ENCODE measurements around the gene OSBP2. TPM values are rescaled to one million over a fixed set of nuclear protein-coding genes. Genes with fewer than 3 reads are reported as not detected.
A peak's percentile ranks its signal among the peaks of the same experiment; 100 is the strongest.

Gene OSBP2
- total RNA-seq, 1 donor from 2014 or later, result 3.1 TPM

GRCh38 chr22:30934053-30934452 is 239.4 kb downstream of the OSBP2 start:
- Histone ChIP-seq H3K27ac (no peak overlapping the region), H3K9me3 (no peaks in the 10 kb centered on the region), H3K4me3 (no peak overlapping the region), H3K36me3 (peaks cover 99% of the 10 kb centered on the region), H3K4me1 (no peaks in the 10 kb centered on the region), H3K27me3 (ENCODE audit: low read depth) (no peaks in the 10 kb centered on the region)
- ATAC-seq (no peak), DNase-seq (no peak)
- no peak for TF ChIP-seq CTCF (IDR thresholded peaks at IDR 0.05)
- intact Hi-C loops (cut with DNase I), result no loop called here

GRCh38 chr22:30940685-30941362 is 246.2 kb downstream of the OSBP2 start:
- no peak for DNase-seq
- Histone ChIP-seq H3K4me1 (no peaks in the 10 kb centered on the region), H3K27me3 (ENCODE audit: low read depth) (no peaks in the 10 kb centered on the region), H3K27ac (no peak overlapping the region), H3K9me3 (no peaks in the 10 kb centered on the region), H3K36me3 (peaks cover 100% of the 10 kb centered on the region), H3K4me3 (no peak overlapping the region)
- intact Hi-C loops (cut with DNase I), result loop anchor here (10.0 kb wide), 1 partner anchor 144 kb away; the partner anchor contains the start of gene SMTN
- TF ChIP-seq CTCF (IDR thresholded peaks at IDR 0.05), result no peak
- ATAC-seq, result no peak

GRCh38 chr22:30941363-30941740 is 246.7 kb downstream of the OSBP2 start:
- ATAC-seq, result peak in 1 of 2 donors; percentile 19

GRCh38 chr22:30943368-30943767 is 248.7 kb downstream of the OSBP2 start:
- no peak overlapping the region for H3K27ac ChIP-seq
- H3K9me3 ChIP-seq, result no peaks in the 10 kb centered on the region
- no peak for DNase-seq
- ATAC-seq, result no peak
- no peak overlapping the region for H3K4me3 ChIP-seq
- TF ChIP-seq CTCF (IDR thresholded peaks at IDR 0.05), result no peak
- H3K36me3 ChIP-seq, result peaks cover 96% of the 10 kb centered on the region
- intact Hi-C loops (cut with DNase I), result loop anchor here (10.0 kb wide), 1 partner anchor 141 kb away; the partner anchor contains the start of gene SMTN
- peaks cover 11% of the 10 kb centered on the region for H3K4me1 ChIP-seq
- H3K27me3 ChIP-seq (ENCODE audit: low read depth), result no peaks in the 10 kb centered on the region

More at GRCh38 chr22:30941363-30941740, 246.7 kb downstream of the OSBP2 start:
- no peak for DNase-seq
- no peak for TF ChIP-seq CTCF (IDR thresholded peaks at IDR 0.05)
- intact Hi-C loops (cut with DNase I), result loop anchor here (10.0 kb wide), 1 partner anchor 143 kb away; the partner anchor contains the start of gene SMTN
- peaks cover 100% of the 10 kb centered on the region for H3K36me3 ChIP-seq
- H3K4me1 ChIP-seq, result no peaks in the 10 kb centered on the region
- no peak overlapping the region for H3K4me3 ChIP-seq
- no peaks in the 10 kb centered on the region for H3K9me3 ChIP-seq
- H3K27me3 ChIP-seq (ENCODE audit: low read depth), result no peaks in the 10 kb centered on the region
- H3K27ac ChIP-seq, result no peak overlapping the region

- peaks cover 96% of the 10 kb centered on the region for H3K36me3 ChIP-seq
- peaks cover 12% of the 10 kb centered on the region for H3K4me1 ChIP-seq
- ATAC-seq (no peak), DNase-seq (no peak)
- intact Hi-C loops (cut with DNase I), result loop anchor here (10.0 kb wide), 1 partner anchor 140 kb away; the partner anchor contains the start of gene SMTN
- no peak for TF ChIP-seq CTCF (IDR thresholded peaks at IDR 0.05)
- no peaks in the 10 kb centered on the region for H3K9me3 ChIP-seq
- no peak overlapping the region for H3K4me3 ChIP-seq
- no peak overlapping the region for H3K27ac ChIP-seq
- H3K27me3 ChIP-seq (ENCODE audit: low read depth), result no peaks in the 10 kb centered on the region
These were observed 250.3 kb downstream of the OSBP2 start for GRCh38 chr22:30944986-30945385.
